Tibial nerve (tissue), 4 donors: ENCODE measurements around the gene REEP5. TPM values are rescaled to one million over a fixed set of nuclear protein-coding genes. Genes with fewer than 3 reads are reported as not detected.

Source experiments
- DNase-seq, 2 donors: peaks; one replicate each; pipeline ENCODE4 v3.0.0-alpha.2; 2019; ENCODE audit warnings: low spot score in 2 of 2
- H3K27ac ChIP-seq, 4 donors: fragments of 200-600 bp; sonication (generic) in 3 of 4; one replicate each; pipeline ENCODE4 v1.5.1; 2017 to 2019; ENCODE audit warnings: mild to moderate bottlenecking in 1 of 4
- H3K27me3 ChIP-seq, 2 donors: fragments of 200-600 bp; sonication (generic) in 1 of 2; one replicate each; pipeline versions ENCODE4 v1.5.1 to v1.6.0; 2017 to 2019
- H3K36me3 ChIP-seq, 3 donors: fragments of 200-600 bp; sonication (generic); one replicate each; pipeline ENCODE4 v1.5.1; 2018 to 2019
- H3K4me1 ChIP-seq, 4 donors: fragments of 200-600 bp; sonication (generic) in 3 of 4; one replicate each; pipeline ENCODE4 v1.5.1; 2017 to 2019
- H3K4me3 ChIP-seq, 4 donors: fragments of 200-600 bp; sonication (generic) in 3 of 4; one replicate each; pipeline ENCODE4 v1.5.1; 2017 to 2019; ENCODE audit warnings: mild to moderate bottlenecking in 1 of 4, moderate library complexity in 1 of 4
- H3K9me3 ChIP-seq, 4 donors: fragments of 200-600 bp; sonication (generic) in 3 of 4; one replicate each; pipeline ENCODE4 v1.5.1; 2017 to 2019
- EP300 ChIP-seq, 2 donors: sonication (generic); formaldehyde crosslinking; IDR thresholded peaks; one replicate each; pipeline ENCODE4 v1.6.1; 2017; ENCODE audit warnings: antibody characterized with exemption in 2 of 2, mild to moderate bottlenecking in 1 of 2
- POLR2A ChIP-seq, 2 donors: fragments of 450-650 bp; IDR thresholded peaks; one replicate each; pipeline ENCODE4 v1.6.1; 2017; ENCODE audit warnings: antibody characterized with exemption in 2 of 2, mild to moderate bottlenecking in 2 of 2, moderate library complexity in 2 of 2
- WGBS, 2 donors: methylation state at CpG; one replicate each; pipeline ENCODE4 v1.1.5; 2018; 5-methylcytosine and 5-hydroxymethylcytosine counted together
- total RNA-seq, 4 donors: library from RNA; depleted of rRNA; stranded (reverse); fragments of >200 nt; gene quantifications; one replicate each; pipeline ENCODE4 v1.1.0, GENCODE V29; 2016
- TF ChIP-seq, protein P1 (sequence below), 5 experiments: fragments of 200-600 bp in 3 of 5; fragments of 450-650 bp in 2 of 5; sonication (generic) in 3 of 5; IDR thresholded peaks; one replicate each; pipeline ENCODE4 v1.5.1; 2016 to 2019; ENCODE audit warnings: antibody characterized with exemption in 5 of 5, mild to moderate bottlenecking in 3 of 5, moderate library complexity in 2 of 5

Gene REEP5
- total RNA-seq, 4 donors from 2014 or later, result 81.9 to 101 (median 94.6) TPM

DNA sequence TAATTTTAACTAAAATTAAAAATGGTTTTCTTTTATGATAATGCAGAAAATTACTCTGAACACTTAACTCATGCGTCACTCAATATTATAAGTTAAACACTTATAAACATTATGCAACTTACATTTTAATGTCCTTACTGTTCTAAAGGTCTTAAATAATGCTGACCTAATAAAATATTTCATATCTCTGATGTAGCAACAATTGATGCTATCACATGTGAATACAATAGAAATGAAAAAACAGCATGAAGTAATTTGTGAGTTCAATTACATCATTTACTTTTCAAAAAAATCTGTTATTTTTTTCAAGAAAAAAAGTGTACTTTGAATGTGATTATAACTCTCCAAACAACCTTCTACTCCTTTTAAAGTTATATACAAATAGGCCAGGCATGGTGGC is 26.4 kb upstream of the REEP5 start:
- H3K4me1 ChIP-seq, result no peaks in the 10 kb centered on the region
- WGBS, 2 donors, result 88 to 89% methylated on average over 1 of the region's 1 CpG

DNA sequence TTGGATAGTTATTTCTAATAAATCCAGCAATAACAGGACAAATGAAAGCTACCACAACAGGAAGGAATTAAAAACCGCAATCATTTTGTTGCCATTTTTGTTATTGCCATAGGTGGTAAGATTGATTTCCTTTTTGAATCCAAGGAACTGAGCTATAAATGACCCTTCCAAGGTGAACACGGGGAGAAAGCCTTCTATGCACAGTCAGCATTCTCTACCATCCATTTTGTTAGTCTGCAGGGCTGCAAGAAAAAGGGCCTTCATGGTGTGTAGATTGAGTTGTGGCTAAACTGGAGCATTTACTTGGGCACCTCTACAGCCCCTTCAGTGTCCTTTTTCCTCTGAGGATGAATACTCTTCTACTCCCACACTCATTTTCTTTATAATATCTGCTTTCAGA is 18.6 kb upstream of the REEP5 start:
- Histone ChIP-seq H3K4me1 (no peaks in the 10 kb centered on the region), H3K9me3 (no peaks in the 10 kb centered on the region), H3K4me3 (no peak overlapping the region), H3K36me3 (no peaks in the 10 kb centered on the region), H3K27ac (no peak overlapping the region), H3K27me3 (no peaks in the 10 kb centered on the region)
- no peak for DNase-seq
- 68 to 79% methylated on average over 2 of the region's 2 CpGs for WGBS, 2 donors
- TF ChIP-seq, protein P1, sequence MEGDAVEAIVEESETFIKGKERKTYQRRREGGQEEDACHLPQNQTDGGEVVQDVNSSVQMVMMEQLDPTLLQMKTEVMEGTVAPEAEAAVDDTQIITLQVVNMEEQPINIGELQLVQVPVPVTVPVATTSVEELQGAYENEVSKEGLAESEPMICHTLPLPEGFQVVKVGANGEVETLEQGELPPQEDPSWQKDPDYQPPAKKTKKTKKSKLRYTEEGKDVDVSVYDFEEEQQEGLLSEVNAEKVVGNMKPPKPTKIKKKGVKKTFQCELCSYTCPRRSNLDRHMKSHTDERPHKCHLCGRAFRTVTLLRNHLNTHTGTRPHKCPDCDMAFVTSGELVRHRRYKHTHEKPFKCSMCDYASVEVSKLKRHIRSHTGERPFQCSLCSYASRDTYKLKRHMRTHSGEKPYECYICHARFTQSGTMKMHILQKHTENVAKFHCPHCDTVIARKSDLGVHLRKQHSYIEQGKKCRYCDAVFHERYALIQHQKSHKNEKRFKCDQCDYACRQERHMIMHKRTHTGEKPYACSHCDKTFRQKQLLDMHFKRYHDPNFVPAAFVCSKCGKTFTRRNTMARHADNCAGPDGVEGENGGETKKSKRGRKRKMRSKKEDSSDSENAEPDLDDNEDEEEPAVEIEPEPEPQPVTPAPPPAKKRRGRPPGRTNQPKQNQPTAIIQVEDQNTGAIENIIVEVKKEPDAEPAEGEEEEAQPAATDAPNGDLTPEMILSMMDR (IDR thresholded peaks at IDR 0.05), result no peak
- TF ChIP-seq EP300 (IDR thresholded peaks at IDR 0.05) (no peak), POLR2A (IDR thresholded peaks at IDR 0.05) (no peak)

More for the DNA sequence above, 26.4 kb upstream of the REEP5 start:
- no peak for DNase-seq
- TF ChIP-seq EP300 (IDR thresholded peaks at IDR 0.05) (no peak), POLR2A (IDR thresholded peaks at IDR 0.05) (no peak)
- TF ChIP-seq, protein P1 (IDR thresholded peaks at IDR 0.05), result no peak
- no peak overlapping the region for H3K4me3 ChIP-seq
- H3K9me3 ChIP-seq, result no peaks in the 10 kb centered on the region
- no peaks in the 10 kb centered on the region for H3K27me3 ChIP-seq
- H3K36me3 ChIP-seq, result no peaks in the 10 kb centered on the region
- no peak overlapping the region for H3K27ac ChIP-seq

DNA sequence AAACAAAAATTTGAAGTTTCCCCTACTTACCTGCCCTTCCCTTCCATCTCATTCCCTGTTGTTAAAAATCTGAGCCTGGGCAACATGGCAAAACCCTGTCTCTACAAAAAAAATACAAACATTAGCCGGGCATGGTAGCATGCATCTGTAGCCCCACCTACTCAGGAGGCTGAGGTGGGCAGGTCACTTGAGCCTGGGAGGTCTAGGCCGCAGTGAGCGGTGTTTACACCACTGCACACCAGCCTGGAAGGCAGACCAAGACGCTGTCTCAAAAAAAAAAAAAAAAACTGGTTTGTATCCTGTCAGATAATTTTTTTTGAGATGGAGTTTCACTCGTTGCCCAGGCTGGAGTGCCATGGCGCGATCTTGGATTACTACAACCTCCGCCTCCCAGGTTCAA is 16.3 kb upstream of the REEP5 start:
- no peak for TF ChIP-seq POLR2A (IDR thresholded peaks at IDR 0.05)
- TF ChIP-seq, protein P1 (IDR thresholded peaks at IDR 0.05), result no peak
- TF ChIP-seq EP300 (IDR thresholded peaks at IDR 0.05), result no peak
- no peaks in the 10 kb centered on the region for H3K4me1 ChIP-seq
- no peak for DNase-seq
- 87 to 95% methylated on average over 8 of the region's 8 CpGs for WGBS, 2 donors
- no peak overlapping the region for H3K27ac ChIP-seq
- no peaks in the 10 kb centered on the region for H3K36me3 ChIP-seq
- no peak overlapping the region for H3K4me3 ChIP-seq
- H3K27me3 ChIP-seq, result no peaks in the 10 kb centered on the region
- H3K9me3 ChIP-seq, result no peaks in the 10 kb centered on the region

DNA sequence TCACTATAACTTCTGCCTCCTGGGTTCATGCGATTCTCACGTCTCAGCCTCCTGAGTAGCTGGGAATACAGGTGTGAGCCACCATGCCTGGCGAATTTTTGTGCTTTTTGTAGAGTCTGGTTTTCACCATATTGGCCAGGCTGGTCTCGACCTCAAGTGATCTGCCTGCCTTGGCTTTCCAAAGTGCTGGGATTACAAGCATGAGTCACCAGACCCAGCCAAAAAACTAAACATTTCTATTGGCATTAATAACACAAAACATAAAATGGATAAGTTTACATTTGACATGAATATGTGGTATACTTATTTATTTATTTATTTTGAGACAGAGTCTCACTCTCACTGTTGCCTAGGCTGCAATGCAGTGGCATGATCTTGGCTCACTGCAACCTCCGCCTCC is 13.6 kb upstream of the REEP5 start:
- DNase-seq, result no peak

DNA sequence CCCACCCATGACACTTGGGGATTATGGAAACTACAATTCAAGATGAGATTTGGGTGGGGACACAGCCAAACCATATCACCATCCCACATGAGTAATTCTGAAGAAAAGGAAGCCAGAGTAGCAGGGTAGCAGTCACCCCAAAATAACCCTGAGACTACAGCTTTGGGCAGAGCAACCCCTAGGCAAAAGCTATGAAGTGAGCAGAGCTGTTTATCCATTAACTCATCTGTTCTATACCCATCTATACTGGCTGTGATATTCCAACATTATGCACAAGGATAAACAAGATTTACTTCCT is 12.3 kb upstream of the REEP5 start:
- TF ChIP-seq POLR2A (IDR thresholded peaks at IDR 0.05), result no peak
- no peak for TF ChIP-seq EP300 (IDR thresholded peaks at IDR 0.05)
- TF ChIP-seq, protein P1 (IDR thresholded peaks at IDR 0.05), result no peak
- no peak overlapping the region for H3K27ac ChIP-seq
- H3K4me3 ChIP-seq, result no peak overlapping the region
- no peaks in the 10 kb centered on the region for H3K27me3 ChIP-seq
- no peaks in the 10 kb centered on the region for H3K4me1 ChIP-seq
- H3K9me3 ChIP-seq, result no peaks in the 10 kb centered on the region
- no peak for DNase-seq
- H3K36me3 ChIP-seq, result no peaks in the 10 kb centered on the region

More for the DNA sequence above, 13.6 kb upstream of the REEP5 start:
- H3K27me3 ChIP-seq, result no peaks in the 10 kb centered on the region
- TF ChIP-seq EP300 (IDR thresholded peaks at IDR 0.05) (no peak), POLR2A (IDR thresholded peaks at IDR 0.05) (no peak)
- TF ChIP-seq, protein P1 (IDR thresholded peaks at IDR 0.05), result no peak
- H3K4me1 ChIP-seq, result no peaks in the 10 kb centered on the region
- H3K36me3 ChIP-seq, result no peaks in the 10 kb centered on the region
- H3K27ac ChIP-seq, result no peak overlapping the region
- H3K4me3 ChIP-seq, result no peak overlapping the region
- H3K9me3 ChIP-seq, result no peaks in the 10 kb centered on the region
- 94% methylated on average over 5 of the region's 5 CpGs for WGBS, 2 donors
